ENCODE measurements around the gene SAYSD1. TPM values are rescaled to one million over a fixed set of nuclear protein-coding genes. Genes with fewer than 3 reads are reported as not detected.

The SAYSD1 gene
- total and polyA plus RNA-seq, 7 donors = 4.8 to 12.4 (median 5.8) TPM

DNA sequence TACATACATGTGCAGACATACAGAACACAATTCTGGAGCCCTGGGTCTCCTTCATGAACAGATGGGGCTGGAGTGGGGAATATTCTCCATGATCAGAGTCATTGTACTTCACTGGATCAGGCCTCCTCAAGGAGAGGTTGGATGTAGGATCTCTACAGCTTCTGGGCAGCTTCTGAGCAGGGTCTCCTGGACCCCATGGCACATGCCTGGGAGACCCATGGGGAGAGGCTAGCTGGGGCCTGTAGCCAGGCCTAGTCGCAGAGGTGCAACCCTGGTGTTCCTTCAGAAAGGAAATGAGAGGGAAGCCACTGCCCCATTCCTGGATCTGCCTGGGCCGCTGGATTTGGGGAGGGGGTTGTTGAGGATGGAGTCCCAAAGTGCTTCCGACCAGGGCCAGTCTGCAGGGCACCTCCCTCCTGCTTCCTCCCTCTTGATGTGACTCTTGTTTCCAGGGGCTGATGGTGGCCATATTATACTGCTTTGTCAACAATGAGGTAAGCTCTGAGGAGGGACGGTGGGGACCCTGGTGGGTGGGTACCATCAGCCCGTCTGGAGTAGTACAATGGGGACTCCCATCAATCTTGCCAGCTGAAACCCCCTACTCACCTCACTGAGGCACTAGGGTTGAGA is 34.6 kb downstream of the SAYSD1 start:
- TF ChIP-seq, protein P1, sequence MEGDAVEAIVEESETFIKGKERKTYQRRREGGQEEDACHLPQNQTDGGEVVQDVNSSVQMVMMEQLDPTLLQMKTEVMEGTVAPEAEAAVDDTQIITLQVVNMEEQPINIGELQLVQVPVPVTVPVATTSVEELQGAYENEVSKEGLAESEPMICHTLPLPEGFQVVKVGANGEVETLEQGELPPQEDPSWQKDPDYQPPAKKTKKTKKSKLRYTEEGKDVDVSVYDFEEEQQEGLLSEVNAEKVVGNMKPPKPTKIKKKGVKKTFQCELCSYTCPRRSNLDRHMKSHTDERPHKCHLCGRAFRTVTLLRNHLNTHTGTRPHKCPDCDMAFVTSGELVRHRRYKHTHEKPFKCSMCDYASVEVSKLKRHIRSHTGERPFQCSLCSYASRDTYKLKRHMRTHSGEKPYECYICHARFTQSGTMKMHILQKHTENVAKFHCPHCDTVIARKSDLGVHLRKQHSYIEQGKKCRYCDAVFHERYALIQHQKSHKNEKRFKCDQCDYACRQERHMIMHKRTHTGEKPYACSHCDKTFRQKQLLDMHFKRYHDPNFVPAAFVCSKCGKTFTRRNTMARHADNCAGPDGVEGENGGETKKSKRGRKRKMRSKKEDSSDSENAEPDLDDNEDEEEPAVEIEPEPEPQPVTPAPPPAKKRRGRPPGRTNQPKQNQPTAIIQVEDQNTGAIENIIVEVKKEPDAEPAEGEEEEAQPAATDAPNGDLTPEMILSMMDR (IDR thresholded peaks at IDR 0.05) = no peak
- H3K4me1 ChIP-seq = no peaks in the 10 kb centered on the region
- whole genome bisulfite sequencing, 3 donors = 75 to 85% (median 82%) methylated on average over 5 of the region's 5 CpGs
- ATAC-seq (no peak), DNase-seq (no peak)
- no peaks in the 10 kb centered on the region for H3K9me3 ChIP-seq
- H3K4me3 ChIP-seq = no peak overlapping the region
- no peaks in the 10 kb centered on the region for H3K36me3 ChIP-seq (ENCODE audit: insufficient read depth in 1 of 2, low read depth in 1 of 2)
- intact Hi-C loops (cut with DNase I) = loop anchor here in 1 of 2 donors (10.0 kb wide), 1 partner anchor 224 kb away; no protein-coding TSS in a partner anchor
- H3K27ac ChIP-seq = no peak overlapping the region
- no peaks in the 10 kb centered on the region for H3K27me3 ChIP-seq (ENCODE audit: insufficient read depth in 3 of 3, low read length in 2 of 3)

DNA sequence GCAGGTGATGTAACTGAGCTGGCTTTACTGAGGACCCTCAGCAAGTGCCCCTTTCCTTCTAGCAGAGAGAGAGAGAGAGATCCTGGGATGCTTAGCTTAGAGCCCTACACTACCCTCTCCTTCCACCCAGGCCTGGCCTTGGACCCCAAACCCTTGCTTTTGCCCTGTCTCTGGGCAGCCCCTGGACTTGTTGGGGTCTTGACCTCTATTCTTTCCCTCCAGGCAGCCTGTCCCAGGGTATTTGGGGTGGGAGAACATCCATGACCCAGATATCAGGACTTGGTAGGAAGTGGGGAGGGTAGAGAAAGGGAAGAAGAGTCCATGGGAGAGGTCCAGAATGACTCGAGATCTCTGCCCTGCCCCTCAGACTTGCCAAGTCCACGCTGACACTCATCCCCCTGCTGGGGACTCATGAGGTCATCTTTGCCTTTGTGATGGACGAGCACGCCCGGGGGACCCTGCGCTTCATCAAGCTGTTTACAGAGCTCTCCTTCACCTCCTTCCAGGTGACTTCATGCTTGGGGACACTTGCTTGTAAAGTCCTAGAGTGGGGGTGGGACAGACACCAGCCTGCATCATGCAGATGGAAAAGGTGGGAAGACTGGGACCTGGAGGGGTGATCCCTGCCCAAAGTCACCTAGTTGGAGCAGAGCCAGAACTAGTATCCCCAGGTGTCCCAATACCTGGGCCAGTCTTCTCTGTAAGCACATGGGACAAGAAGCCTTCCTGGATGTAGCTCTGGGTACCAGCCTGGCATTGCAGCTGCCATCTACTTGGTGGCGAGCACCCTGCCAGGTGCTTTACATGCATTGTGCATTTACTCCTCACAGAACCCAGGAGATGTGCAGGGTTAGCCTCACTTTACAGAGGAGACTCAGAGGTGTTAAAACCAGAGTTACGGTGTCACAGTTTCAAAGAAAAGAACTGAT is 35.5 kb downstream of the SAYSD1 start:
- WGBS, 3 donors = 77 to 80% (median 79%) methylated on average over 8 of the region's 8 CpGs
- no peak overlapping the region for H3K4me3 ChIP-seq
- no peaks in the 10 kb centered on the region for H3K36me3 ChIP-seq (ENCODE audit: insufficient read depth in 1 of 2, low read depth in 1 of 2)
- ATAC-seq (no peak), DNase-seq (no peak)
- intact Hi-C loops (cut with DNase I) = loop anchor here in 1 of 2 donors (10.0 kb wide), 1 partner anchor 225 kb away; no protein-coding TSS in a partner anchor
- no peaks in the 10 kb centered on the region for H3K9me3 ChIP-seq
- H3K27ac ChIP-seq = no peak overlapping the region
- H3K27me3 ChIP-seq (ENCODE audit: insufficient read depth in 3 of 3, low read length in 2 of 3) = no peaks in the 10 kb centered on the region
- no peaks in the 10 kb centered on the region for H3K4me1 ChIP-seq
- TF ChIP-seq, protein P1 (IDR thresholded peaks at IDR 0.05) = no peak

DNA sequence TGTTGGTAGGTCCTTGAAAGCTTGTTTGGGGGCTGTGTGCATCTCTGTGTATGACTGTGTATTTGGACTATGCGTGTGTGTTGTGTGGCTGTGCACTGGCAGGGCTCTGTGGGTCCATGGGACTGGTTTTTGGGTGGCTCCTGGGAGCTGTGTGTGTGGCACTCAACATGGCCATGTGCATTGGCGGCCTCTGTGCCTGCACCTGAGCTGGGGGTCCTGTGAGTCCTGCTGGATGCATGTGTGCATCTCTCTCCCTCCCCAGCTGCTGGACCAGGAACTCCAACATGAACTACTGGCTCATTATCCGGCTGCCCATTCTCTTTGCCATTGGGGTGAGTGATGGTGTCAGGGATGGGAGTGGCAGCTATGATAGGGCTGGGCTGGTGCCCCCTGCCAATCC is 36.3 kb downstream of the SAYSD1 start:
- ATAC-seq (no peak), DNase-seq (no peak)
- TF ChIP-seq, protein P1 (IDR thresholded peaks at IDR 0.05) = no peak
- WGBS, 3 donors = 62 to 92% (median 79%) methylated on average over 3 of the region's 3 CpGs
- intact Hi-C loops (cut with DNase I) = no loop called here
- H3K27me3 ChIP-seq (ENCODE audit: insufficient read depth in 3 of 3, low read length in 2 of 3) = no peaks in the 10 kb centered on the region
- no peaks in the 10 kb centered on the region for H3K4me1 ChIP-seq
- no peak overlapping the region for H3K4me3 ChIP-seq
- H3K36me3 ChIP-seq (ENCODE audit: insufficient read depth in 1 of 2, low read depth in 1 of 2) = no peaks in the 10 kb centered on the region
- H3K27ac ChIP-seq = no peak overlapping the region
- no peaks in the 10 kb centered on the region for H3K9me3 ChIP-seq

DNA sequence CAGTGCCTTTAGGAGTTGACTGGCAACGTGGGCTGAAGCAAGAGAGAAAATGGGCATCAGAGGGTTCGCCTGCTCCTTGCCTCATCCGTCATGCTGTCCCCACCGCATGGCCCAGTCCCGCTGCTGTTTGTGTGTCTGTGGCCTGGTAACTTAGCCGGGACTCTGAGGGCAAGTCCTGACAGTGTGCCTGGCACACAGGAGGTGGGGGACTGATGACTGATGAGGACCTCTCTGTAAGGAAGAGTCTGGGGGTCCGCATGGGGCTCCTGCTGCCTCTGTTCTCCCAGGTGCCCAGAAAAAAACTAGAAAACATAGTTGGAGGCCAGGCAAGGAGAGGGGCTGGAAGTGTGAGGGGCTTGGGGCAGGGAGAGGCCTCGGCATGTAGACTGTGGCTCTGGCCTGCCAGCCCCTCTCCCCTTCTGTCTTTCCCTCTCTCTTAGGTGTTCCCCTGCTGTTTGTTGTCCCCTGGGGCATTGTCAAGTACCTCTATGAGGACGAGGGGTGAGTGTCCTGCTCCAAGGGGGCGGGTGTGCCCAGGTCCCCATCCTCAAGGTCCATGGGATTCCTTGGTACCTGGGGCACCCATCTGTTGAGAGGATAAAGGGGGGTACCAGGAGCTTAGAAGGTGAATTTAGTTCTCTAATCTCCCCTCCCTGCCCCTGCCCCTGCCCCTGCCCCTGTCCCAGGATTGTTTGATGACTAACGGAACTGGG is 36.9 kb downstream of the SAYSD1 start:
- Histone ChIP-seq H3K27ac (no peak overlapping the region), H3K4me3 (no peak overlapping the region), H3K9me3 (no peaks in the 10 kb centered on the region), H3K27me3 (ENCODE audit: insufficient read depth in 3 of 3, low read length in 2 of 3) (no peaks in the 10 kb centered on the region), H3K4me1 (no peaks in the 10 kb centered on the region), H3K36me3 (ENCODE audit: insufficient read depth in 1 of 2, low read depth in 1 of 2) (no peaks in the 10 kb centered on the region)
- intact Hi-C loops (cut with DNase I) = no loop called here
- ATAC-seq (no peak), DNase-seq (no peak)
- TF ChIP-seq, protein P1 (IDR thresholded peaks at IDR 0.05) = no peak
- 78 to 90% (median 85%) methylated on average over 11 of the region's 11 CpGs for WGBS, 3 donors
